Tibial nerve (tissue), 4 donors: Measurements from ENCODE around the gene CASQ2. TPM values are rescaled to one million over a fixed set of nuclear protein-coding genes. Genes with fewer than 3 reads are reported as not detected.

ENCODE experiments used
- DNase-seq, 2 donors: peaks; one replicate each; pipeline ENCODE4 v3.0.0-alpha.2; 2019; ENCODE audit warnings: low spot score in 2 of 2
- H3K27ac ChIP-seq, 4 donors: fragments of 200-600 bp; sonication (generic) in 3 of 4; one replicate each; pipeline ENCODE4 v1.5.1; 2017 to 2019; ENCODE audit warnings: mild to moderate bottlenecking in 1 of 4
- H3K27me3 ChIP-seq, 2 donors: fragments of 200-600 bp; sonication (generic) in 1 of 2; one replicate each; pipeline versions ENCODE4 v1.5.1 to v1.6.0; 2017 to 2019
- H3K36me3 ChIP-seq, 3 donors: fragments of 200-600 bp; sonication (generic); one replicate each; pipeline ENCODE4 v1.5.1; 2018 to 2019
- H3K4me1 ChIP-seq, 4 donors: fragments of 200-600 bp; sonication (generic) in 3 of 4; one replicate each; pipeline ENCODE4 v1.5.1; 2017 to 2019
- H3K4me3 ChIP-seq, 4 donors: fragments of 200-600 bp; sonication (generic) in 3 of 4; one replicate each; pipeline ENCODE4 v1.5.1; 2017 to 2019; ENCODE audit warnings: mild to moderate bottlenecking in 1 of 4, moderate library complexity in 1 of 4
- H3K9me3 ChIP-seq, 4 donors: fragments of 200-600 bp; sonication (generic) in 3 of 4; one replicate each; pipeline ENCODE4 v1.5.1; 2017 to 2019
- EP300 ChIP-seq, 2 donors: sonication (generic); formaldehyde crosslinking; IDR thresholded peaks; one replicate each; pipeline ENCODE4 v1.6.1; 2017; ENCODE audit warnings: antibody characterized with exemption in 2 of 2, mild to moderate bottlenecking in 1 of 2
- POLR2A ChIP-seq, 2 donors: fragments of 450-650 bp; IDR thresholded peaks; one replicate each; pipeline ENCODE4 v1.6.1; 2017; ENCODE audit warnings: antibody characterized with exemption in 2 of 2, mild to moderate bottlenecking in 2 of 2, moderate library complexity in 2 of 2
- WGBS, 2 donors: methylation state at CpG; one replicate each; pipeline ENCODE4 v1.1.5; 2018; 5-methylcytosine and 5-hydroxymethylcytosine counted together
- total RNA-seq, 4 donors: library from RNA; depleted of rRNA; stranded (reverse); fragments of >200 nt; gene quantifications; one replicate each; pipeline ENCODE4 v1.1.0, GENCODE V29; 2016
- TF ChIP-seq, protein P1 (sequence below), 5 experiments: fragments of 200-600 bp in 3 of 5; fragments of 450-650 bp in 2 of 5; sonication (generic) in 3 of 5; IDR thresholded peaks; one replicate each; pipeline ENCODE4 v1.5.1; 2016 to 2019; ENCODE audit warnings: antibody characterized with exemption in 5 of 5, mild to moderate bottlenecking in 3 of 5, moderate library complexity in 2 of 5

The CASQ2 gene
- total RNA-seq, 4 donors from 2014 or later = 3.6 to 7.3 (median 5.8) TPM

DNA sequence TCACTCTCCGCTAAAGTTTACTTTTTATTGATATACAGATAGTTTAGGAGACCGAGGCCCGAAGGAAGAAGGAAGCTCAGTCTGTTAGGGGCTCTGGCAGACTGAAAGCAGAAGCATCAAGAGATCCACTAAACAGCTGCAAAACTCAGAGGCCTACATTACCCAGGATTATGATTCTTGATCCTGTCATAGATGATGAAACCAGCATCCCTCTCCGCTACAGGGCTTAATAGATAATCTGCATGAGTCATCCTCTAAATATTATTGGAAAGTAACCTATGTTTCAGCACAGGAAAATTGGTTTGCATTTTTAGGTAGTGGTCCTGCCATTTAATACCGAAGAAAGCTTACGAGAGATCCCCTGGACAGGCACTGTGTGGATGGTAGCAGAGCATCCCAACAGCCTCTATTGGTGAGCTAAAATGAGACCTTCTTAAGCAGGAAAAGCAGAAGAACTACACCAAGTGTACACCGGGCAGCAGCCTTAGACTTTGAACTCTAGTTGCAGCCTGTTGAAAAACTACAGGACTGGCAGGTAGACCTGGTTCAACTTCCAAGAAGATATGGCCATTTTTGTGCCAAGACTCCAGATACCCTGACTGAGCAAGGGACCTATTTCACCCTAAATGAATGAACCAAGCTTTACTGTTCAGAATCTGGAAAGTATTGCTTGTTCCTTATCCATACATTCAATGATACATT lies 6.8 kb downstream of the CASQ2 start:
- no peak overlapping the region for H3K27ac ChIP-seq
- TF ChIP-seq EP300 (IDR thresholded peaks at IDR 0.05) (no peak), POLR2A (IDR thresholded peaks at IDR 0.05) (no peak)
- TF ChIP-seq, protein P1, sequence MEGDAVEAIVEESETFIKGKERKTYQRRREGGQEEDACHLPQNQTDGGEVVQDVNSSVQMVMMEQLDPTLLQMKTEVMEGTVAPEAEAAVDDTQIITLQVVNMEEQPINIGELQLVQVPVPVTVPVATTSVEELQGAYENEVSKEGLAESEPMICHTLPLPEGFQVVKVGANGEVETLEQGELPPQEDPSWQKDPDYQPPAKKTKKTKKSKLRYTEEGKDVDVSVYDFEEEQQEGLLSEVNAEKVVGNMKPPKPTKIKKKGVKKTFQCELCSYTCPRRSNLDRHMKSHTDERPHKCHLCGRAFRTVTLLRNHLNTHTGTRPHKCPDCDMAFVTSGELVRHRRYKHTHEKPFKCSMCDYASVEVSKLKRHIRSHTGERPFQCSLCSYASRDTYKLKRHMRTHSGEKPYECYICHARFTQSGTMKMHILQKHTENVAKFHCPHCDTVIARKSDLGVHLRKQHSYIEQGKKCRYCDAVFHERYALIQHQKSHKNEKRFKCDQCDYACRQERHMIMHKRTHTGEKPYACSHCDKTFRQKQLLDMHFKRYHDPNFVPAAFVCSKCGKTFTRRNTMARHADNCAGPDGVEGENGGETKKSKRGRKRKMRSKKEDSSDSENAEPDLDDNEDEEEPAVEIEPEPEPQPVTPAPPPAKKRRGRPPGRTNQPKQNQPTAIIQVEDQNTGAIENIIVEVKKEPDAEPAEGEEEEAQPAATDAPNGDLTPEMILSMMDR (IDR thresholded peaks at IDR 0.05) = no peak

DNA sequence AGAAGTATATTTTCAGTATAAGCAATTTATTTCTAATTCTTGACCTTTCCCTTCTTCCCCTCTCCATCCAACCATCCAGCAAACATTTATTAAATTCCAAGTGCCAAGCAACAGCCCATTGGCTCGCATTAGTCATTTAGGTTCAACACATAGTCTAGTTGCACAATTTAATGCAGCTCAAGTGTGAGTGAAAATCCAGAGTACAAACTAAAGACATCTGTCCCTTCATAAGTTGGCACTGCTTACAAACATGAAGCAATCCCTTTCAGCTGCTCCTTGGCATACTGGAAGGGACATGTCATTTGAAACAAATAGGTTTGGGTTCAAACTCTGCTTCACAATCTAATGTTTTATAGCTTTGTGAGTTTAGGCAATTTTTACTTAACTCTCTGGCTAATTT lies 10.7 kb downstream of the CASQ2 start:
- TF ChIP-seq POLR2A (IDR thresholded peaks at IDR 0.05) = no peak
- TF ChIP-seq EP300 (IDR thresholded peaks at IDR 0.05) = peak in 1 of 2 donors; percentile 20
- DNase-seq = no peak
- Histone ChIP-seq H3K4me1 (peaks cover 0 to 7% (median 3%) of the 10 kb centered on the region in 4 donors), H3K4me3 (no peak overlapping the region), H3K27ac (no peak overlapping the region), H3K27me3 (no peaks in the 10 kb centered on the region), H3K9me3 (peaks cover 0 to 12% (median 0%) of the 10 kb centered on the region in 4 donors), H3K36me3 (no peaks in the 10 kb centered on the region)
- WGBS, 2 donors = 29 to 37% methylated on average over 1 of the region's 1 CpG

More for the DNA sequence above, 6.8 kb downstream of the CASQ2 start:
- no peak for DNase-seq
- Histone ChIP-seq H3K4me1 (peaks cover 0 to 5% (median 0%) of the 10 kb centered on the region in 4 donors), H3K27me3 (no peaks in the 10 kb centered on the region), H3K4me3 (no peak overlapping the region), H3K9me3 (peaks cover 0 to 12% (median 0%) of the 10 kb centered on the region in 4 donors), H3K36me3 (no peaks in the 10 kb centered on the region)
- 90 to 94% methylated on average over 7 of the region's 7 CpGs for WGBS, 2 donors

DNA sequence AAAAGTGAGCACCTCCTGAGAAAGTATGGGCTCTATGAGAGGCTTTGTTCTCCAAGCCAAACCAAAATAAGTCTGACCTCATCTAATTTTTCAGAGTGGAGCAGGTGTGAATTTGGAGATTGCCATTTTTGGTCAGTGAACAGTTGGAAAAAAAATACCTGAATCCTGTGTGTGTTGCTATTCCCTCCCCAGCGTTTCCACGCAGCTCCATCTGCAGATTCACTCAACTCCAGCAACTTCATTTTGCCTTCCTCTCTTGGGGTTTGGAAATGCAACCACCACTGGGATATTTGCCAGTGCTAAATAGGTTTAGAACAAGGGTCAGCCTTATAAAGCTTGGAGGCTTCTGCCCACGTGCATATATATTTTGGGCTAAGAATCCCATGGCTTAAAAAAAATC lies 11.2 kb downstream of the CASQ2 start:
- Histone ChIP-seq H3K9me3 (peaks cover 0 to 12% (median 0%) of the 10 kb centered on the region in 4 donors), H3K36me3 (no peaks in the 10 kb centered on the region), H3K4me3 (no peak overlapping the region), H3K27me3 (no peaks in the 10 kb centered on the region), H3K4me1 (peaks cover 0 to 7% (median 3%) of the 10 kb centered on the region in 4 donors), H3K27ac (no peak overlapping the region)
- TF ChIP-seq, protein P1 (IDR thresholded peaks at IDR 0.05) = no peak
- no peak for TF ChIP-seq POLR2A (IDR thresholded peaks at IDR 0.05)
- TF ChIP-seq EP300 (IDR thresholded peaks at IDR 0.05) = no peak
- DNase-seq = no peak
- 36 to 45% methylated on average over 3 of the region's 3 CpGs for WGBS, 2 donors

DNA sequence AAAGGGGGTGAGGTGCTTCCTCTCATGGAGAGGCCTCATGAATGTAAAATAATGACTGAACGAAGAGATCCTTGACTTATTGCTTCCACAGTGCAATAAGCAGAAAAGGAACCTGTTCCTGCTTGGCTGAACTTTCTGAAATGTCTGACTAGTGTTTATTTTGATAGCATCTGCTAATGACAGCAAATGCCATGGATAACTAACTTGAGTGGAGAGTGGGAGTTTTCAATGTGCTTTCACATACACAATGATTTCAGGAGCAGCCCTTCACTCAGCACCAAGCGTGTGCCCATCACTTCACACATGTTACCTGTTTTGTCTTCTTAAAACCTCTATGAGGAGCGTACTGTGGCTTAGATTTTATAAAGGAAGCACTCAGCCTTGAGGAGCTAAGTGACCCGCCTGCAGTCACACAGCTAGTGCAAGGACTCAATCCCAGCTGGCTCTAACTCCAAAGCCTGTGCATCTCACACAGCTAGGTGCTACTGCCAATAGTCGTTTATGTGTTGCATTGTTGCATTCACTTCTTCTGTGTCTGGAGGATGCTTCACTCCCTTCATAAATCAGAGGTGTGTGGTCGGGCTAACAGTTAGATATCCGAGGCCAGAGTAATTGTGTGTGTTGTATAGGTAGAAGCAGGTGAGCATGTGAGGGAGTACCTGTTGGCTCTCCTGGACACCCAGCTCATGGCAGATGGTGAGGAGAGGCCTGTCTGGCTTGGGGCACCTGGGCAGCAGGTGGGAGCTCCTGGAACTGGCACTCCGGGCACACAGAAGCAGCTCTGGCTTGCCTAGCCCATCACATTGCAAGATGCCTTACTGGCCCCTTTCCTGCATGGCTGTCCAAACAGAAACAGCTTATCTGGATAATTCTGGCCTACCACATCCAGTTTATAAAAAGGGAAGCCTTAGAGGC lies 12.8 kb downstream of the CASQ2 start:
- Histone ChIP-seq H3K4me1 (peaks cover 0 to 7% (median 3%) of the 10 kb centered on the region in 4 donors), H3K36me3 (no peaks in the 10 kb centered on the region), H3K9me3 (peaks cover 0 to 12% (median 0%) of the 10 kb centered on the region in 4 donors), H3K4me3 (no peak overlapping the region), H3K27ac (peak overlapping the region in 1 of 4 donors; percentile 8), H3K27me3 (no peaks in the 10 kb centered on the region)
- TF ChIP-seq, protein P1 (IDR thresholded peaks at IDR 0.05) = no peak
- TF ChIP-seq POLR2A (IDR thresholded peaks at IDR 0.05) (no peak), EP300 (IDR thresholded peaks at IDR 0.05) (no peak)
- no peak for DNase-seq
- WGBS, 2 donors = 85% methylated on average over 8 of the region's 8 CpGs

DNA sequence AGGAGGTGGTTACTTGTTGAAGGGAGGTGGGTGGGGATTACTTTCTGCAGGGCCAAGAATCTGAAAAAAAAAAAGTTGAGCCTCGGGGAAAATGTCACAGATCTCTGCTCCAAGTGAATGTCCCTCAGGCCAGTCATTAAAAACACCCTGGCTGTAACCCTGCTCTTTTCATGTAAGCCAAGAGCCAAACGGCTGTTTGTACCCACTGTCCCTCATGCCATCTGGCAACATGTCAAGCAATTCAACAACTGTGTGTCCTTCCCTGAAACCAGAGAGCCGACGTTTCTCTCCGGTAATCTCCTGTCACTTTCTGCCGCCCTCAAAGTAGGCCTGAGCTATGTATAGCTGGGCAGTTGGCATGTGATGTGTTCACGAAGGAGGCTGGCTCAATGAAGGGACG lies 14.7 kb downstream of the CASQ2 start:
- 40 to 51% methylated on average over 8 of the region's 8 CpGs for WGBS, 2 donors
- no peaks in the 10 kb centered on the region for H3K36me3 ChIP-seq
- H3K27me3 ChIP-seq = no peaks in the 10 kb centered on the region
- peaks cover 0 to 15% (median 3%) of the 10 kb centered on the region in 4 donors for H3K4me1 ChIP-seq
- H3K9me3 ChIP-seq = peaks cover 0 to under 1% (median 0%) of the 10 kb centered on the region in 4 donors
- H3K27ac ChIP-seq = no peak overlapping the region
- no peak overlapping the region for H3K4me3 ChIP-seq
- TF ChIP-seq POLR2A (IDR thresholded peaks at IDR 0.05) (no peak), EP300 (IDR thresholded peaks at IDR 0.05) (no peak)
- TF ChIP-seq, protein P1 (IDR thresholded peaks at IDR 0.05) = no peak
- peak in 1 of 2 donors; percentile 4 for DNase-seq
